Activated CD8-positive, alpha-beta memory T cell treated with anti-CD3 and anti-CD28 coated beads for 48 hours (primary cell): ENCODE results near the gene COL4A4.

Experiments used
- DNase-seq, 3 experiments: peaks; one replicate each; pipeline ENCODE4 v3.0.0-alpha.2; 2020; ENCODE audit warnings: low read depth in 2 of 3, low spot score in 2 of 3

Gene COL4A4

DNA sequence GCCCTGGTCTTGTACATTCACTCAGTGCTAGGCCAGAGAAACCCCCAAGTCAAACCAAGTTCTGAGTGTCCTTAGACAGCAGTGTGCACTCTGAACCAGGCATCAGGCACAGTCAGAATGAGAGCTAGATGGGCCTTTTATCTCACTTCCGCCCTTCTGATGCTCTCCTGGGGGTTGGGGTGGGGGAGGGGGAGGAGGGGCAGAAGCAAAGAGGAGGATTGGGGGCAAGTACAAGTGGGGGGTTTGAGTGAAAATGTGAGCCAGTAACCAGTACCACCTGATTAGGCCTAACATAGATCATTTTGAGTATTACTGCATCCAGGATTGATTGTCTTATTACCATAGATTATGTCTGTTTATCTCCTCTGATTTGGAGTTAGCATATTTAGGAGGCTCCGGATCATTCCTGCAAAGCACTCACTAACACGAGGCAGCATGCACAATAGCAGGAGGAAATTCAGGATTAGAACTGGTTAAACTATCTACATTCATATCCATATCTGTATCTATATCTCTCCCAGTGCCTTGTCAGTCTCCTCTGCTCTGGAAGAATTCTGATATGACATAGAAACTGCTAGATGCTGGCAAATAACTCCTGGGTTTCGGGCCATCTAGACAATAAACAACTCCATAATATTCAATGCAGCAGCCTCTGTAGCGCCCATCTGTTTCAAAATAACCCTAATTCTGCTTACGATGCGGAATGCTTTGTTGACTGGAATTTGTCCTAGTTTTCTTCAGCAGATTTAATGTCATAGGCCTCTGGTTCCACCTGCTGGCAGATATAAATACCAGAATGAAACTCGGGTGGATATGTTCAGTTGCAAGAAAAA, 179.0 kb downstream of the COL4A4 start:
- DNase-seq, result no peak

DNA sequence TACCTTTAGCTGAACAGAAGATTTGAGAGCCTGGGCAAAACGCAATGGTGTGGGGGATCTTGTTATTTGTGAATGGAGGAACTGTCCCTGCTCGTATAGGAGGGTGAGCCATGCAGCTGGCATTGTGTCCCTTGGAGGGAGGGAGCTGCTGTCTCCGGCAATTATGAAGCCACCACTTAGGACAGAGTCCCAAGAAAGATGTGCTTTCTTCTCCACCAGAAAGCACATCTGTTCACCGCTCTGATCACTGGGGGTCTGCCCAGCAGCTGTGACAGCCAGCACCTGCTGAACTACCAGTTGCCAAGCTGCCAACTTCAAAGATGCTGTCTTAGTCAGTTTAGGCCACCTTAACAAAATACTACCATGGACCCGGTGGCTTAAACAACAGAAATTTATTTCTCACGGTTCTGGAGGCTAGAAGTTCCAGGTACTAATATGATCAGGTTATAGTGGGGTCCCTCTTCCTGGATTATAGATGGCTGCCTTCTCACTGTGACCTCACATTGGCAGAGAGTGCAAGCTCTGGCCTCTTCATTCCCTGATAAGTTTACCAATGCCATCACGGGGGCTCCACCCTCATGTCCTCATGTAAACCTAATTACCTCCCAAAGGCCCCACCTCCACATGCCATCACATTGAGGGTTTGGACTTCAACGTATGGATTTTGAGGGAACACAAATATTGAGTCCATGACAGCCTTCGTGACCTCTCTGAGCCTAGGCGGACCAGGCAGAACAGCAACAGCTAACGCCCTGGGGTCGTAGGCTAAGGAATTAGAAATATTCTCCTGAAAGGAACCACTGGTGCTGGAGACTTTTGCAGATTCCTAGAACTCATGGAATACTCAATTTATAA, 179.9 kb downstream of the COL4A4 start:
- DNase-seq, result no peak

DNA sequence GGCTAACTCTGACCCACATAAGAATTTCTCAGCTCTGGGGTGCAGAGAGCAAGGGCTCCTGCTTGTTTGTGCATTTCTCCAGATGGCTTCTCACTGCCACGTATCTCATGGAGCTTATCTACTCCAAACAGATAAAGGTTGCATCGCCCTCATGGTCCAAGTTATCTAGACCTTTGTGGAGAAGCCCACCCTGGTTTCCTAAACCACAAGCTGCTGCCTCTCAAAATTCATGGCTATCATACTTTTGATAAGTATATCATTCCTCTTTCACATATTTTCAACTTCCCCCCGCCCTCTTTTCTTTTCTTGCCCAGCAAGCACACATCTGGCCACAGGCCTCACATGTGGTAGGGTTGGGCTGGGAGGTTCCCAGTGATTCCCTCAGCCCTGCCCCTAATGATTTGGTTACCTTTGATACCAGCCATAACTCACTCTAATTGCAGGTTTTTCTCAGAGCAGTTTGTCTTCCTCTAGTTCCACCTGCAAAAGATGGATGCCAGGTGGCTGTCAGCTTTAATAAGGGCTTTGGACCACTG, 182.1 kb downstream of the COL4A4 start:
- DNase-seq, result no peak

DNA sequence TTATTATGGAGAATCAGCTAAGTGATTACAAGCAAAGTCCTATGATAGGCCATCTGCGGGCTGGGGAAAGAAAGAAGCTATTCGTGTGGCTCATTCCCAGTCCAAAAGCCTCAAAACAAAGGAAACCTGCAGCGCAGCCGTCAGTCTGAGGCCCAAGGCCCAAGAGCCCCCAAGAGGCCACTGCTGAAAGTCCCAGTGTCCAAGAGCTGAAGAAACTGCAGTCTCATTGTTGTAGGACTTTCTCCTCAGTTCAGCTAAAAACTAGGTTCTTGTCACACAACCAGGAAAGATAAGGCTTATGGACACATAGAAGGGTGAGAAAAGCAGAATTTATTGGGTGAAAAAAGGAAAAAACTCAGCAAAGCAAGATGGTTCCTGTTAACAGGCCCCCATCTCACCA, 185.0 kb downstream of the COL4A4 start:
- no peak for DNase-seq

DNA sequence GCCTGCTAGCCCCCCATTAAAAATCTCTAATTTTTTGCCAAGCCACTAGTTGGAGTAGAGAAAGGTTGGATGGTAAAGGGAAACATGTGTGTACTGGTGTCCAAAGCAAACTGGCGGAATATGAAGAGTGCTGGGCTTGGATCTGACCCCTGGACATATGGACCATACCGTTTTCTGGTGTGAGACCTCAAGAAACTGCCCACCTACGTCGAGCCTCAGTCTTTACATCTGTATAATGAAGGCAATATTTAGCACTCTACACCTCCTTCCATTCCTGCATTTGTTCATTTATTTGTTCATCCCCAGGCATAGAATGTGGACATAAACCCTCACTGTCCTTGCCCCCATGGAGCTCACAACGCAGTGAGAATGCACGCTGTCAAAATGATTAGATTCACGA, 185.7 kb downstream of the COL4A4 start:
- DNase-seq, result no peak

DNA sequence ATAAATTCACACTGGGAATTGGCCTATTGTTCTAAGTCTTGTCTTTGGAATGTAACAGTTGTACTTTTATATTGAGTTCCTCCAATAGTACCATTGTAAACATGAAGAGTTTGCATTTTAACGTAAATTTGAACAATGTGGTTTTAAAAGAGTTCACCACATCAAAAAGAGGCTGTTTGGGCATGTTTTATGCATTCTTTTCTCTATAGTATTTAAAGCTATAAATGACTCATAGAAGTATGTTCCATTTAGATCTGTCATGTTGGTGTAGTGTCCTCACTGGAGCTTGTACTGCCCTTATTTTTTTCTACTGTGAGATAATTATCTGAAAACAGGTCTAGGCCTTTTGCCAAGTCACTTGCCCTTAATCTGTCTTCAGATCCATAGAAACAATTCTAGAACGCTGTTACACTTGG, 186.2 kb downstream of the COL4A4 start:
- DNase-seq, result no peak

DNA sequence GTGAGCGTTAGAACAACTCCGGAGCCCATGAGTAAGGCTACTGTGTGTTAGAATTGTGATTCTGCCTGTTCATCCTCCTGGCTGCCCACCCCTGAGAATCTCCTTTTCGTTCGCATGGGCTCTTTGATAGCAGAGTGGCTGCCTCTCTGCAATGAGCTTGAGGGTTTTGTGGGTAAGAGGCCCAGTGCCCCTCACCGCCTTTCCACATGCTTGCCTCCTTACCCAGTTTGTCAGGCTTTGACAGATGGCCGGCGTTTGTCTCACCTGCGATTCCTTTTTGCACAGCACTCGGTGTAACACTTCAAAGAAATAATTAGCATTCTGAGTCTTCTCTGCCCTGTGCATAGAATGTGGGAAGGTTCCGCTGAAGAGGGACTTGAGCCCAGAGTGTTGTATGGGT, 190.2 kb downstream of the COL4A4 start:
- DNase-seq, result no peak

DNA sequence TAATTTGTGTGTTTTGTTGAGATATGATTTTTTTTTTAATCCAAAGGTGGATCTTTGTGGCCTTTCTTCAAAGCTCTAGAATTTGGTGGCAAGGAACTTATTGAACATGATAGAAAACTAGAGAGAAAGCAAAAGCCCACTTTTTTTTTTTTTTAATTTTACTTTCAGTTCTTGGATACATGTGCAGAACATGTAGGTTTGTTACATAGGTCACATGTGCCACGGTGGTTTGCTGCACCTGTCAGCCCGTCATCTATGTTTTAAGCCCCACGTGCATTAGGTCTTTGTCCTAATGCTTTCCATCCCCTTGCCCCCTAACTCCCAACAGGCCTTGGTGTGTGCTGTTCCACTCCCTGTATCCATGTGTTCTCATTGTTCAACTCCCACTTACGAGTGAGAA, 192.2 kb downstream of the COL4A4 start:
- no peak for DNase-seq

DNA sequence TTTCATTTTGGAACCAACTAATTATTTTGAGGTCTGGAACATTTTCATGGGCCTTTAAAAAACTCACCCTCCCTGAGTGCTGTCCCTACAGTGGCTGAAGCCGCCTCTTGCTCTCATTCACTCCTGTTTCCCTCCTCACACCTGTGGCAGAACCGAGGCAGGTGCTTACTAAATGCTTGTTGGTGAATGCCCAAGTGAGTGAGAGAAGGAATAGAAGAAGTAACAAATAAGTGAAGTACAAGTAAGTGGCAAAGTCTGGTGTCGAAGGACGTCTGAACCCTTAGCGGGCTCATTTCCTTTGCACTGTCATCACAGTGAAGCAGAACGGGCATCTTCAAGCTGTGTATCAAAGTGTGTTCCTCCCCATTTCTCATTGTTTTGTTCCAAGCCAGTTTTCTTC, 192.9 kb downstream of the COL4A4 start:
- DNase-seq, result no peak

DNA sequence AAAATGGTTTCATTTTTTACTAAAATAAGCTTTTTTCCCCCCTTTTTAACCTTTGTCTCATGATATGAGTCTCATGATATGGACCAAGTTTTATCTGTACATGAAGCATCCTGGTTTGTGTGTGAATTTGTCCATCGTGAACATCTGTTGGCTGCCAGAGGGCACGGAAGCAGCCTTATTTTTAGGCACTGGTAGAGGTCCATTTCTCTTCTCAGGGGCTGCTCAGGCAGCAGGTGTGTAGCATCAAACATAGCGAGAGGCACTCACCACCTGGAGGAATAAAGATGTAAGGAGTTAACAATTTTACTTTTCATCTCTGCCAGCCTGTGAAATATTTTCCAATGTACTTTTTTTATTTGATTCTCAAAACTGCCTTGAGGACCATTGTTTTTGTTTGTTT, 193.6 kb downstream of the COL4A4 start:
- DNase-seq, result no peak

DNA sequence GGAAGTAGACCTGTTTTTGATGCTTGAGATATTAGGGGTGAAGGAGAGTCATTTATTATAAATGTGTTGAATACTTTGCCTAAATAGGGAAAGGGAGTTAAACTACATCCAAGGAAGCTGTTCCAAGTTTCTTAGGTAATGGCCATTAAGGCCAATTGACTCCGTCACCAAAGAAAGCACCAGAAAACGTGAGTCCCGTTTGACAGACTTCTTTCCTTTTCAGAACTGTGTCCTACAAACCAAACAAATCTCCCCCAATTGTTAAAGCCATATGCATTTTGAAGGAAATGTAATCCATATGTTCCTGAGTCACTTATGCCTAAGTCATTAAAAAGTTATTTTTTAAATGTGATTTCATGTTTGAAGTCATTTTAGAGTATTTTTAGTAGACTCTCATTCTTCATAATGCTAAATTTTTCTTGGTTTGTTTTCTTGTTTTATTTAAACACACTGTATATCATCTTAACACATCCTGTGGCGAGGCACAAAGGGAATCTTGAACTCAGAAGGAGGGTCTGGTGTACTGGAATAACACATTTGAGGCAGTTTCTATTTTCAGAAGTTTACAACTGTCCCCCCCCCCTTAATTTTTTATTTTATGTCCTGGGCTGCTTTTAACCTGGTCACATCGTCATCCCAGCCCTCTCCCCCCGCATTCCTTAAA, 194.5 kb downstream of the COL4A4 start:
- DNase-seq, result no peak

DNA sequence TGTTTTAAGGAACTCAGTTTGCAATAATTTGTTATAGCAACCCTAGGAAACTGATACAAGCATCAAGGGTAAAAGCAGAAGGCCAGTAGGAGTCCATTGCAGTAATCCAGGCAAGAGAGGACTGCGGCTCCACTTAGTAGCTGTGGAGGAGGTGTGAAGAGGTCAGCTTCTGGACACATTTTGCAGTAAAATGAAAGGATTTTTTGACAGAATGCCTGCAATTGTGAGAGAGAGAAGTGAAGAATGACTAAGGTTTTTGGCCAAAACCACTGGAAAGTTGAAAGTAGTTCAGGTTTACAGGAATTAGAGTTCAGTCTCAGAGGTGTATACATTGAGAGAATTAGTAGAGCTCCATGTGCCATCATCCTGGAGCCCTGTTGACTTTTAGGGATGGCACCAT, 198.6 kb downstream of the COL4A4 start:
- no peak for DNase-seq

DNA sequence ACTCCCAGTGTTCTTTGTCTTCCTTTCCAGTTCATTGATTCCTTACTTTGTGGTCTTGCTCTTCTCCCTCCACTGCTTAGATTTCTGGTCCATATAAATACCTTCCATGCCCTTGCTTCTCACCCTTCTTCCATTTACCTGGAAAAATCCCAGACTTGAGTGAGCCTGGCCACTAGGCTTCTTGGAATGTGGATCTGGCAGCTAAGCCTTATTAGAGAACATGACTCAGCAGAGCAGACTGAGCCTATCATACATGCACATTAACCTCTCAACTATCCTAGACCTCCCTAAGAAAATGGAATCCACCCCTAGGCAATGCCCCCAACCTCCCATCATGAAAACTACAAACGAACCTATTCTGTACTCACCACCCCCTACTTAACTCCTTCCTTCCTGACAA, 200.5 kb downstream of the COL4A4 start:
- no peak for DNase-seq

DNA sequence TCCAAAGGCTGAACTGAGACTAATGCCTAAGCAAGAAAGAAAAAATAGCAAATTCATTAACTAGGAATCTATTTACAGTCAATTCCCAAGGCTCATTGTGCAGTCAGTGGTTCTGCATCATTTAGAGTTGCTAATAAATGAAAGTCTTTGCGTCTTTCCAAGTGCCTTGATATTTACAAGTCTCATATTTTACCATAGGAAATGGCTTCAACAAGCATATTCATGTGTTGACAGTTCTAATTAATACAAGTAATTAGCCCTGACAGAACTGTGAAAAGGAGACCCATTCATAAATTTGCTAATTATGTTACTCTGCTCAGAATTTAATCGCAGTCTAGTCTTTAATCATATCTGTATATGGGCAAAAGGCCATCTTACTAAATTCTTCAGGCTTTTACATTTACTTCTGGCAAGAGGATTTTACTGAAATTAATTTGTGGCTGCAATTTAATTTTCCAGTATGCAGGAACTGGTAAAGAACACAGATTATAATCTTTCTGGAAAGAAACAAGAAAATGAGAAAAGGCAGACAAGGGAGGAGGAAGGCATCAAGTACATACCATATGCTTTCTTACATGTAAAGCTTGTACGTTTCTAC, 201.7 kb downstream of the COL4A4 start:
- no peak for DNase-seq

DNA sequence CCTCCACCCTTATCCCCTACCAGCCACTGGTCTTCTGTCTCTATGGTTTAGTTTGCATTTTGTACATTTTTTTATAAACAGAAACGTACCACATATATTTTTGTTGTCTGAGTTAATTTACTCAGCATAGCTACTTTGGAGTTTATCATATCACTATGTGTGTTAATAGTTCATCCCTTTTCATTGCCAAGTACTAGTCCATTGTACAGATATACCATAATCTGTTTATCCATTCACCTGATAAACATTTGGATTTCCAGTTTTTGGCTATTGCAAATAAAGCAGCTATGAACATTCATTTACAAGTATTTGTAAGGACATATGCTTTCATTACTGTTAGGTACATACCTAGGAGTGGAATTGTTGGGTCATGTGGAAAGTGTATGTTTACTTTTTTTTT, 204.6 kb downstream of the COL4A4 start:
- no peak for DNase-seq

DNA sequence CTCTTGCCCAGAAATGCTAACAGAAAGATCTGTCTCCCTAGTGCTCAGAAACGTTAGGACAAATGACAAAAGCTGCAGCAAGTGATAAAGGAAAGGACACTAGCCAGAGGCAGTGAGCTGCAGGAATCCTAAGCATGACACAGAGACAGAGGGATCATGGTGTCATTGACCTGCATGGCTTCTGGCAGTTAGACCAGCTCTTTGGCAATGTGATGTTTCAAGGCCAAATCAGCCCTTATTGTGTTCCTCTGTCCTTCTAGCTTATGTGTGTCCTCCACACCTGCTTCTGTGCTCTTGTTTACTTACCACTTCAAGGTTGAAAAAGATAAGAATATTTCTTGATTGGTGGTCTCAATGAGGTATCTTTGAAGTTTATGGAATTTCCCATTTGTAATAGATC, 207.3 kb downstream of the COL4A4 start:
- DNase-seq, result no peak

DNA sequence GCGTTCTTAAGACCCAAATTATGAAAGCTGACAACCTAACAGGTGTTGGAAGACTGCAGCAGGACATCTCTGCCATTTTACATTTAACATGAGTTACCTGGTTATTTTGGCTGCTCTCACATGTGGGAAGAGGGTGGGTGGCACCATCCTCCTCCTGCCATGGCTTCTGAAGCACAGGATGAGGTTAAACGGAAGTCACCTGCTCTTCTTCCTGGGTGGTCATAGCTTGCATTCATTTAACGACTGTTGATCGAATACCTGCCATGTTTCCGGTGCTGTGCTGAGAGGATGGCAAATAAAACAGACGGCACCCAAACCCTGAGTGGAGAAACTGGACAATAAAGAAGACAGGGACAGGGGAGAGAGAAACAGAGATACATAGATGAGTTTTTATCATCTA, 210.2 kb downstream of the COL4A4 start:
- DNase-seq, result no peak

DNA sequence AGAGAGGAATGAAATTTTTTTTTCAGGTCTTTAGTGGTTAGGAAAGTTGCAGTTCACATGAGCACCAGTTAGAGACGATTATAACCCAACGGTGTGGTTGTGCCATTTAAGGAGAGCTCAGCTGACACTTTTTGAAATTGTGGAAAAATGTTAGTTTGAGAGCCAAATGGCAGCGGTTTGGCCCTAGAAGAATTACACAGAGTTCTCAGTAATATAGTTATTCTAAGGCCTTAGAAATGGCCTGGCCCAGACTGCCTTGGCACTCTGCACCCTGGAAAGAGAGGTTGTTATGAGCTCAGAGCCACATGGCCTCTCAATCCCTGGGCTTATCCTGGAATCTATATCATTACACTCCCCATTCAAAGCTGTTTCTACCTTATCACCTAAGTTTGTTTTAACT, 210.8 kb downstream of the COL4A4 start:
- DNase-seq, result no peak
